ENCODE data around the gene HSD11B1L.

Gene HSD11B1L

DNA sequence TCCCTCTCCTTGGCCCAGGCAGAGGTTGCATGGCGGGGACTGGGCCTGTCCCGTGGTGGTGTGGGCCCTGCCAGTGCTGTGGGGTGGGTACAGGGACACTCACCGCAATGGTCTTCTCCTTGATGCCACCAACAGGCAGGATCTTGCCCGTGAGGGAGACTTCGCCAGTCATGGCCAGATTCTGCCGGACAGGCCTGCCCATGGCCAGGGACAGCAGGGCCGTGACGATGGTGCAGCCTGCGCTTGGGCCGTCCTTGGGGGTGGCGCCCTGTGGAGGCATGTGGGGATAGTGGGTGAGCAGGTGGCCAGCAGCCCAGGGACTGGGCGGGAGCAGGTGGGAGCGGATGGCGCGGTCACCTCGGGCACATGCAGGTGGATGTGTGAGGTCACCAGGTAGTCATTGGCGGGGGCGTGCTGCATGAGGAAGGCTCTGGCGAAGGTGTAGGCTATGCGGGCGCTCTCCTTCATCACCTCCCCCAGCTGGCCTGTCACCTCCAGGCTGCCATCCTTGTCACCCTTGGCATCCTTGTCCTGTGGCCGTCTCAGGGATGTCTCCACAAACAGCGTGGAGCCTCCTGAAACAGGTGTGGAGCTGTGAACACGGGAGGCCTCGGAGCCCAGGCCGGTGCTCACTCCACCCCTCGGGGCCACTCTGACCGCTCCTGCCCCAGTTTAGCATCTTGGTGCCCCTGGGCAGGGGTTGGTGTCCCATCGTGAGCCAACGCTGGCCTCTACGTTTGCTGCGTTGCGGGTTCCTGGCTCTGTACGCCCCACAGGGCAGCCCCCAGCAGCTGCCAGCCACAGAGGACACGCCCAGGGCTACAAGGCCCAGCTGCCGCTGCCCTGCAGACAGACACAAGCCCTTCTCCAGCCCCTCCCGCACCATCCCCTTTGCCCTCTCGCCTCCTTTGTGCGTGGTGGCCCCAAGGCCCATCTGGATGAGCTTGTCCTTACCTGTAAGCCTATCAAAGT, 12.7 kb downstream of the HSD11B1L start:
- no peak overlapping the region for H3K9ac ChIP-seq (ENCODE audit: insufficient read length, low read depth)
- no peaks in the 10 kb centered on the region for H3K9me3 ChIP-seq (ENCODE audit: insufficient read depth, low read length)
- H3K27me3 ChIP-seq (ENCODE audit: insufficient read depth, insufficient read length) = no peaks in the 10 kb centered on the region
- DNase-seq (ENCODE audit: low read depth, low spot score) = no peak
- no peak for TF ChIP-seq SUZ12 (IDR thresholded peaks at IDR 0.05; ENCODE audit: extremely low read depth, insufficient read depth, insufficient read length)
- TF ChIP-seq YY1 (IDR thresholded peaks at IDR 0.05; ENCODE audit: insufficient read depth, insufficient read length) = no peak
- no peak for TF ChIP-seq ZNF274 (IDR thresholded peaks at IDR 0.05; ENCODE audit: low read depth, low read length)
- peaks cover 25% of the 10 kb centered on the region for H3K4me1 ChIP-seq (ENCODE audit: insufficient read depth, insufficient read length)
- no peak overlapping the region for H3K4me3 ChIP-seq (ENCODE audit: insufficient read length, low read depth)
- H3K36me3 ChIP-seq (ENCODE audit: insufficient read depth, insufficient read length, low read length) = peaks cover 78% of the 10 kb centered on the region

DNA sequence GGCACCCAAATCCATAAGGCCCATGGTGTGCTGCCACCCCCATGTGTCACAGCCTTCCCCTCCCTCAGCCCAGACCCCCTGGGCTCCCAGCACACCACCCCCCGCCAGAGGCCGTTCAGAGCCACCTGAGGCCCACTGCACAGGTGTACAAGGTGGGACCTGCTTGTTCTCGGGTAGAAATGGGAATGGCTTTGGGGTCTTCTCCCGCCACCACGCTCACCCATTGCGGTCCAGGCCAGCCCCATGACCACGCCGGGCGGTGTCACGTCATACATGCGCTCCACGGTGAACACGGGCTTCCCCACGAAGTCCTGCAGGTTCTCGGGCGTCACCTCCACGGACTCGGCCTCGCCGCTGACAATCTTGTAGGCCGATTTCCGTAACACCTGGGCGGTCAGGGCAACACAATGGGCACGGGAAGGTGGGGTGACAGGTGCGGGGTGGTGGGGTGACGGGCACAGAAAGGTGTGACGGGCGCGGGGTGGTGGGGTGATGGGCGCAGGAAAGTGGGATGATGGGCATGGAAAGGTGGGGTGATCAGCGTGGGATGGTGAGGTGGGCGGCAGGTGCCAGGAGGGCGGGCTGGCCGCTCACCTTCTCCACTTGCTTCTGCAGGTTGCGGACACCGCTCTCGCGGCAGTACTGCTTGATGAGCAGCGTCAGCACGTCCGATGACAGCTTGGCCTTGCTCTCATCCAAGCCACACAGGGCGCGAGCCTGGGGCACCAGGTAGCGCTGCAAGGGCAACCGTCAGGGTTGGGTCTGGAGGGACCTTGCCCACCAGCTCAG, 13.5 kb downstream of the HSD11B1L start:
- no peaks in the 10 kb centered on the region for H3K27me3 ChIP-seq (ENCODE audit: insufficient read depth, insufficient read length)
- no peaks in the 10 kb centered on the region for H3K9me3 ChIP-seq (ENCODE audit: insufficient read depth, low read length)
- no peak for DNase-seq (ENCODE audit: low read depth, low spot score)
- no peak overlapping the region for H3K4me3 ChIP-seq (ENCODE audit: insufficient read length, low read depth)
- peaks cover 25% of the 10 kb centered on the region for H3K4me1 ChIP-seq (ENCODE audit: insufficient read depth, insufficient read length)
- no peak overlapping the region for H3K9ac ChIP-seq (ENCODE audit: insufficient read length, low read depth)
- TF ChIP-seq ZNF274 (IDR thresholded peaks at IDR 0.05; ENCODE audit: low read depth, low read length) (no peak), YY1 (IDR thresholded peaks at IDR 0.05; ENCODE audit: insufficient read depth, insufficient read length) (no peak), SUZ12 (IDR thresholded peaks at IDR 0.05; ENCODE audit: extremely low read depth, insufficient read depth, insufficient read length) (no peak)
- H3K36me3 ChIP-seq (ENCODE audit: insufficient read depth, insufficient read length, low read length) = peaks cover 87% of the 10 kb centered on the region

DNA sequence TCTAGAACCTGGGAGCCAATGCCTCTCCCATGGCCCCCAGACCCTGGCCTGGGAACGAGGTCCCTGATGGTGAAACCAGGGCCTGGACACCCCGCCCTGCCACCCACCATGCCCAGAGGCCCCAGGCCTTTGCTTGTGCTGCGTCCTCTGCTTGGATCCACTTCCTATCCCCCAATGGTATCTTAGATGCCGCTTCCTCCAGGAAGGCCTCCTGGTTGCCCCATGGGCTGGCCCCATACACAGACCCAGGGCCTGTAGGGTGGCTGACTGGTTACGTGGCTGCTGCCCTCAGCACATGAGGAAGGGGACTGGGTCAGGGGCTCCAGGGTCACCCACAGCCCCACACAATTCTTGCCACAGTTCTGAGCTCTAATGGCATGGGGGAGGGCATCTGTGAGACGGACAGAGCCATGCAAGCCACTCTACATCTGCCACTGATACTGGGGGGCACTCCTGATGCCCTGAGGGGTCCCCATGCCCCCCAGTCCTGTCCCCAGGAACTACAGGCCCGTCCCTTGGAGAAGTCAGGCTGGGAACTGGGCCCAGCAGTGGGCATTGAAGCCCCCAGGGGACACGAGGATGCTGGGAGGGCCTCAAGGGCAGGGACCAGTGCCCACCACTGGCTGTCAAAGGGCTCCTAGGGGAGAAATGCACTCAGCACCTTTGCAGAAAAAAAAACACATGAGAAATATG, 14.3 kb downstream of the HSD11B1L start:
- no peak overlapping the region for H3K9ac ChIP-seq (ENCODE audit: insufficient read length, low read depth)
- no peak for DNase-seq (ENCODE audit: low read depth, low spot score)
- no peak overlapping the region for H3K4me3 ChIP-seq (ENCODE audit: insufficient read length, low read depth)
- TF ChIP-seq ZNF274 (IDR thresholded peaks at IDR 0.05; ENCODE audit: low read depth, low read length) = no peak
- no peak for TF ChIP-seq YY1 (IDR thresholded peaks at IDR 0.05; ENCODE audit: insufficient read depth, insufficient read length)
- TF ChIP-seq SUZ12 (IDR thresholded peaks at IDR 0.05; ENCODE audit: extremely low read depth, insufficient read depth, insufficient read length) = no peak
- peaks cover 94% of the 10 kb centered on the region for H3K36me3 ChIP-seq (ENCODE audit: insufficient read depth, insufficient read length, low read length)
- H3K9me3 ChIP-seq (ENCODE audit: insufficient read depth, low read length) = no peaks in the 10 kb centered on the region
- H3K4me1 ChIP-seq (ENCODE audit: insufficient read depth, insufficient read length) = peaks cover 25% of the 10 kb centered on the region
- H3K27me3 ChIP-seq (ENCODE audit: insufficient read depth, insufficient read length) = no peaks in the 10 kb centered on the region

GRCh38 chr19:5695649-5696195, 14.9 kb downstream of the HSD11B1L start:
- no peak overlapping the region for H3K9ac ChIP-seq (ENCODE audit: insufficient read length, low read depth)
- no peaks in the 10 kb centered on the region for H3K27me3 ChIP-seq (ENCODE audit: insufficient read depth, insufficient read length)
- no peak overlapping the region for H3K4me3 ChIP-seq (ENCODE audit: insufficient read length, low read depth)
- peaks cover 94% of the 10 kb centered on the region for H3K36me3 ChIP-seq (ENCODE audit: insufficient read depth, insufficient read length, low read length)
- TF ChIP-seq SUZ12 (IDR thresholded peaks at IDR 0.05; ENCODE audit: extremely low read depth, insufficient read depth, insufficient read length) = no peak
- TF ChIP-seq YY1 (IDR thresholded peaks at IDR 0.05; ENCODE audit: insufficient read depth, insufficient read length) = no peak
- no peak for TF ChIP-seq ZNF274 (IDR thresholded peaks at IDR 0.05; ENCODE audit: low read depth, low read length)
- peaks cover under 1% of the 10 kb centered on the region; the same call in 1 of the 2 replicates for H3K9me3 ChIP-seq (ENCODE audit: insufficient read depth, low read length)
- H3K4me1 ChIP-seq (ENCODE audit: insufficient read depth, insufficient read length) = peaks cover 25% of the 10 kb centered on the region
- no peak for DNase-seq (ENCODE audit: low read depth, low spot score)

DNA sequence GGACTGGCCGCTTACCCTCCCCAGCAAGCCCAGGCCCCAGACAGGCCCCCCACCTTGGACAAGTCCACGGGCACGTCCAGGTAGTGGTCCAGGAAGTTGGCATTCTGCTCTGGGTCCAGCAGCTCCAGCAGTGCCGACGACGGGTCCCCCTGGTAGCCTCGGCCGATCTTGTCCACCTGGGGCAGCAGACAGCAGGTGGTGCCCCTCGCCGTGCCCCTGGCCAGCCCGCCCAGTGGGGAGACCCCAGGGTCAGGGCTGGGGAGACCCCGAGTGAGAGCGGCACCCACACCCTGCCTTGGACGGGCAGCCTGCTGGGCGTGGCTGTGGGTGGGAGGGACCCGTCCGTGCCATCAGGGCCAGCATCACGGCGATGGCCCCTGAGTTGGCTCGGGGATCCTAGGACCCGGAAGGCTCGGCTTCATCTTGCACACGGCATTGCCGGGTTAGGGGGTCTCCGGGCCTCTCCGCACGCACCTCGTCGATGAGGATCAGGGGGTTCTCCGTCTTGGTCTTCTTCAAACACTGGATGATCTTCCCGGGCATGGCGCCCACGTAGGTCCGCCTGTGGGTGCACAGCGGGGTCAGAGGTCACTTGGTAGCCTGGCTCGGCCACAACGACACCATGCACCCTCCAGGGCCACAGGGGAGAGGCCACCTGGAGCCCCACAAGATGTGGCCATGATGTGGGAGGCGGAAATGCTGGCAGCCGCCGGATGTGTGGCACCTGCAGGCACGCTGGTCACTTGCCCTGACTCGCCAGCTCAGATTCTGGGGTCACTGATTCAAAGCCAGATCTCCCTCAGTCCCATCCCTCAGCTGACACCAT, 15.6 kb downstream of the HSD11B1L start:
- peaks cover 25% of the 10 kb centered on the region for H3K4me1 ChIP-seq (ENCODE audit: insufficient read depth, insufficient read length)
- TF ChIP-seq ZNF274 (IDR thresholded peaks at IDR 0.05; ENCODE audit: low read depth, low read length) = no peak
- no peak for TF ChIP-seq YY1 (IDR thresholded peaks at IDR 0.05; ENCODE audit: insufficient read depth, insufficient read length)
- no peak for TF ChIP-seq SUZ12 (IDR thresholded peaks at IDR 0.05; ENCODE audit: extremely low read depth, insufficient read depth, insufficient read length)
- no peaks in the 10 kb centered on the region for H3K27me3 ChIP-seq (ENCODE audit: insufficient read depth, insufficient read length)
- H3K4me3 ChIP-seq (ENCODE audit: insufficient read length, low read depth) = no peak overlapping the region
- peaks cover 94% of the 10 kb centered on the region for H3K36me3 ChIP-seq (ENCODE audit: insufficient read depth, insufficient read length, low read length)
- DNase-seq (ENCODE audit: low read depth, low spot score) = no peak
- no peak overlapping the region for H3K9ac ChIP-seq (ENCODE audit: insufficient read length, low read depth)
- H3K9me3 ChIP-seq (ENCODE audit: insufficient read depth, low read length) = peaks cover 7% of the 10 kb centered on the region; the same call in 1 of the 2 replicates

Measured in NT2/D1 (cell line).